SK-N-SH treated with all-trans-retinoic acid at 6 μM for 48 hours (cell line): Measurements from ENCODE around the gene INTS15.

ENCODE experiments used
- BACH2 ChIP-seq: fragments of 250-450 bp; sonication (Bioruptor Pico); IDR thresholded peaks from 2 replicates; pipeline ENCODE4 v1.9.0; 2021; ENCODE audit warnings: mild to moderate bottlenecking, borderline replicate concordance
- CSDC2 ChIP-seq: fragments of 250-450 bp; sonication (Bioruptor Pico); IDR thresholded peaks from 2 replicates; pipeline ENCODE4 v1.5.0; 2020; ENCODE audit warnings: mild to moderate bottlenecking, moderate library complexity
- CSRNP3 ChIP-seq: fragments of 250-450 bp; sonication (Bioruptor Pico); IDR thresholded peaks from 2 replicates; pipeline ENCODE4 v1.5.1; 2021; ENCODE audit warnings: mild to moderate bottlenecking, moderate library complexity
- ISL1 ChIP-seq: fragments of 250-450 bp; sonication (Bioruptor Pico); IDR thresholded peaks from 2 replicates; pipeline ENCODE4 v2.1.2; 2022; ENCODE audit warnings: mild to moderate bottlenecking, moderate library complexity
- TSHZ2 ChIP-seq: fragments of 250-450 bp; sonication (Bioruptor Pico); IDR thresholded peaks from 2 replicates; pipeline ENCODE4 v1.5.0; 2020; ENCODE audit warnings: mild to moderate bottlenecking, moderate library complexity
- ZC3H10 ChIP-seq: fragments of 250-450 bp; sonication (Bioruptor Pico); IDR thresholded peaks from 2 replicates; pipeline ENCODE4 v1.5.1; 2021; ENCODE audit warnings: mild to moderate bottlenecking, moderate library complexity
- ZFP30 ChIP-seq: fragments of 450-650 bp; formaldehyde crosslinking; IDR thresholded peaks from 2 replicates; pipeline ENCODE4 v1.5.0; 2022; ENCODE audit warnings: mild to moderate bottlenecking, moderate library complexity
- ZNF70 ChIP-seq: fragments of 450-650 bp; formaldehyde crosslinking; IDR thresholded peaks from 2 replicates; pipeline ENCODE4 v1.5.0; 2020; ENCODE audit warnings: mild to moderate bottlenecking, moderate library complexity

- TF ChIP-seq ZNF70 (CRISPR knock-in tag), result no peak
- no peak for TF ChIP-seq BACH2 (CRISPR knock-in tag)
- TF ChIP-seq ISL1, result no peak
- TF ChIP-seq TSHZ2 (CRISPR knock-in tag), result no peak
- TF ChIP-seq CSRNP3, result no peak
- no peak for TF ChIP-seq ZC3H10
- TF ChIP-seq ZFP30, result no peak
- TF ChIP-seq CSDC2, result no peak
Measured at GRCh38 chr7:6563936-6564770, 25.7 kb upstream of the INTS15 start.
